GM23248 (cell line): ENCODE results near the gene CACNA1D. TPM values are rescaled to one million over a fixed set of nuclear protein-coding genes. Genes with fewer than 3 reads are reported as not detected.

Source experiments
- DNase-seq: peaks from one replicate; pipeline ENCODE4 v3.0.0-alpha.2; 2015
- H2AFZ ChIP-seq: fragments of 200-600 bp; sonication (generic); 2 replicates; pipeline ENCODE4 v1.6.1; 2016; ENCODE audit warnings: antibody characterized with exemption
- H3F3A ChIP-seq: fragments of 200-600 bp; sonication (generic); 2 replicates; pipeline ENCODE4 v1.6.1; 2016; ENCODE audit warnings: mild to moderate bottlenecking, antibody characterized with exemption, mixed run types; ENCODE audit not compliant: insufficient read depth
- H3K27ac ChIP-seq: fragments of 200-600 bp; sonication (generic); 2 replicates; pipeline ENCODE4 v1.5.1; 2016; ENCODE audit warnings: mild to moderate bottlenecking
- H3K27me3 ChIP-seq: fragments of 200-600 bp; sonication (generic); replicated peaks from 2 replicates; pipeline ENCODE4 v1.6.1; 2016; ENCODE audit warnings: mild to moderate bottlenecking; ENCODE audit not compliant: insufficient read depth
- H3K36me3 ChIP-seq: fragments of 200-600 bp; sonication (generic); 2 replicates; pipeline ENCODE4 v1.6.1; 2016; ENCODE audit warnings: low read depth, mild to moderate bottlenecking
- H3K4me1 ChIP-seq: fragments of 200-600 bp; sonication (generic); 2 replicates; pipeline ENCODE4 v1.6.1; 2016; ENCODE audit warnings: mild to moderate bottlenecking; ENCODE audit not compliant: insufficient read depth
- H3K4me2 ChIP-seq: fragments of 200-600 bp; sonication (generic); one replicate; pipeline ENCODE4 v1.6.1; 2016; ENCODE audit warnings: mild to moderate bottlenecking; ENCODE audit not compliant: unreplicated experiment
- H3K4me3 ChIP-seq: fragments of 200-600 bp; sonication (generic); 2 replicates; pipeline ENCODE4 v1.5.1; 2016; ENCODE audit warnings: mild to moderate bottlenecking
- H3K79me2 ChIP-seq: fragments of 200-600 bp; sonication (generic); 2 replicates; pipeline ENCODE4 v1.6.1; 2016; ENCODE audit warnings: mild to moderate bottlenecking; ENCODE audit not compliant: insufficient read depth
- H3K9ac ChIP-seq: fragments of 200-600 bp; sonication (generic); 2 replicates; pipeline ENCODE4 v1.6.1; 2016; ENCODE audit warnings: mild to moderate bottlenecking
- H3K9me2 ChIP-seq: fragments of 200-600 bp; sonication (generic); 2 replicates; pipeline ENCODE4 v1.6.1; 2016; ENCODE audit warnings: mixed run types, mild to moderate bottlenecking, moderate library complexity; ENCODE audit not compliant: insufficient read depth
- H3K9me3 ChIP-seq: fragments of 200-600 bp; sonication (generic); one replicate; pipeline ENCODE4 v1.6.1; 2017; ENCODE audit warnings: low read depth
- H4K20me1 ChIP-seq: fragments of 200-600 bp; sonication (generic); 2 replicates; pipeline ENCODE4 v1.6.0; 2016; ENCODE audit not compliant: insufficient read depth
- EZH2 ChIP-seq: fragments of 200-600 bp; sonication (generic); IDR thresholded peaks from 2 replicates; pipeline ENCODE4 v1.6.1; 2018; ENCODE audit warnings: antibody characterized with exemption, mild to moderate bottlenecking; ENCODE audit not compliant: insufficient read depth, poor library complexity, severe bottlenecking
- EZH2phosphoT487 ChIP-seq: fragments of 200-600 bp; sonication (generic); IDR thresholded peaks from 2 replicates; pipeline ENCODE4 v1.6.1; 2018; ENCODE audit warnings: antibody characterized with exemption, moderate library complexity, mild to moderate bottlenecking, low read depth; ENCODE audit not compliant: insufficient read depth
- WGBS, 2 experiments: methylation state at CpG; one replicate each; pipeline ENCODE4 v1.1.6; 2015 to 2017; ENCODE audit warnings: low lambda C conversion rate in 2 of 2, low coverage in 1 of 2; ENCODE audit errors: missing lambda C conversion rate in 2 of 2; 5-methylcytosine and 5-hydroxymethylcytosine counted together
- in situ Hi-C: fragments of 300-500 bp; cut with MboI; formaldehyde crosslinking; loops from 2 replicates; pipeline ENCODE4 v1.15.0; 2020
- polyA plus RNA-seq: library from polyadenylated mRNA; unstranded; fragments of >200 nt; fragmentation: Nextera tagmentation; extraction: Ambion mirVana; gene quantifications from 2 replicates; pipeline ENCODE4 v1.2.1, GENCODE V29; 2016
- total RNA-seq: library from RNA; depleted of rRNA; stranded (reverse); fragments of >200 nt; shearing (Covaris generic); gene quantifications from 2 replicates; pipeline ENCODE4 v1.2.3, GENCODE V29; 2014

Gene CACNA1D
- total and polyA plus RNA-seq, 2 experiments from 2014 or later, result not detected

GRCh38 chr3:53545996-53546359 is 51.6 kb downstream of the CACNA1D start:
- H3K27ac ChIP-seq, result no peak overlapping the region
- no peak overlapping the region for H3K9ac ChIP-seq
- no peak overlapping the region for H2AFZ ChIP-seq
- no peaks in the 10 kb centered on the region for H3K9me3 ChIP-seq
- in situ Hi-C loops, result no loop called here
- no peaks in the 10 kb centered on the region for H3K79me2 ChIP-seq
- 7 to 10% methylated on average over 7 of the region's 7 CpGs for WGBS, 2 experiments
- no peaks in the 10 kb centered on the region for H3K4me1 ChIP-seq
- H3K4me3 ChIP-seq, result no peak overlapping the region
- H3F3A ChIP-seq, result no peaks in the 10 kb centered on the region
- no peaks in the 10 kb centered on the region for H3K9me2 ChIP-seq
- no peaks in the 10 kb centered on the region for H3K36me3 ChIP-seq
- DNase-seq, result no peak
- TF ChIP-seq EZH2 (no peak), EZH2phosphoT487 (no peak)
- H3K4me2 ChIP-seq, result no peak overlapping the region
- H4K20me1 ChIP-seq, result no peaks in the 10 kb centered on the region
- no peaks in the 10 kb centered on the region for H3K27me3 ChIP-seq

DNA sequence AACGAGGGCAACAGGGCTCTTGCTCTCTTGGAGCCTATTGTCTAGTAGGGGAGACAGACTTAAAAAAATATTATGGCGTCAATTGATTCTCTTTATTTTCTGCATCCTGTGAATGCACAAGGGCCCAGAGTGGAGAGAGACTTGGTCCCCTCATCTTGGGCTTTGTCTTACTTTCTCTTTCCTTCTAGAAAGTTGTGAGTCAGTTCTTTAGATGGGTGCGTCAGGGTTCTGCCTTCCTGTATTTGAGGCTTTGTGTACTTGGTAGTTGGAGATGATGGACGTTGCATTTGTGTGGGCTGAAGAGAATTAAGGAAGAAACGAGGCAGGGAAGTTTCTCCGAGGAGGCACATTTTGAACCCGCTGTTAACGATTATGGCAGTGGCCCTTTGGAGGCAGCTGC is 52.9 kb downstream of the CACNA1D start:
- Histone ChIP-seq H3K4me3 (no peak overlapping the region), H4K20me1 (no peaks in the 10 kb centered on the region), H3K9ac (no peak overlapping the region), H3K27me3 (no peaks in the 10 kb centered on the region), H3K27ac (no peak overlapping the region), H3K9me2 (no peaks in the 10 kb centered on the region), H3K36me3 (no peaks in the 10 kb centered on the region), H3F3A (no peaks in the 10 kb centered on the region), H3K9me3 (no peaks in the 10 kb centered on the region), H3K4me1 (no peaks in the 10 kb centered on the region), H3K79me2 (no peaks in the 10 kb centered on the region), H3K4me2 (no peak overlapping the region), H2AFZ (no peak overlapping the region)
- no peak for TF ChIP-seq EZH2
- TF ChIP-seq EZH2phosphoT487, result no peak
- 56 to 58% methylated on average over 8 of the region's 8 CpGs for WGBS, 2 experiments
- DNase-seq, result no peak
- in situ Hi-C loops, result no loop called here

GRCh38 chr3:53550005-53550620 is 55.7 kb downstream of the CACNA1D start:
- Histone ChIP-seq H3K9ac (no peak overlapping the region), H2AFZ (no peak overlapping the region)
- in situ Hi-C loops, result no loop called here

DNA sequence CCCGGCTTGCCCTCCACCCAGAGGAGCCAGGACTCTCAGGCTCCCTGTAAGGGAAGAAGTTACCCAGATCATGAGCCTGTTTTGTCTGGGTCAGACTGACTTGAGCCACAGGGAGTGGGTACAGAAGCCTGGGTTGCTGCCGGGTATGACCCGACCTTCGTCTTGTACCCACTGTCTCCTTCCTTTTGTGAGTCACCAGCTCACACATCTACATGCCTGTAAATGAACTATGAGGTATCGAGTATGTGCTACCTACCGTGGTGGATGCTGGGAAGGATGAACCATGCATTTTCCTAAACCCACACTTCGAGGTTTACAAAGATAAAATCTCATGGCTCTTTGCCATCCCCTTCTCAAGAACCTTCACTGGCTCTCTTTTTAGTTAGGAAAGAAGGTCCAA is 56.9 kb downstream of the CACNA1D start:
- Histone ChIP-seq H3K4me3 (no peak overlapping the region), H3K79me2 (no peaks in the 10 kb centered on the region), H3F3A (no peaks in the 10 kb centered on the region), H3K9me2 (no peaks in the 10 kb centered on the region), H3K27ac (no peak overlapping the region), H3K36me3 (no peaks in the 10 kb centered on the region), H3K9ac (no peak overlapping the region), H4K20me1 (no peaks in the 10 kb centered on the region), H2AFZ (no peak overlapping the region), H3K4me1 (no peaks in the 10 kb centered on the region), H3K9me3 (no peaks in the 10 kb centered on the region), H3K27me3 (no peaks in the 10 kb centered on the region), H3K4me2 (no peak overlapping the region)
- DNase-seq, result no peak
- no peak for TF ChIP-seq EZH2
- TF ChIP-seq EZH2phosphoT487, result no peak
- in situ Hi-C loops, result no loop called here
- WGBS, 2 experiments, result 54 to 61% methylated on average over 7 of the region's 7 CpGs

More at GRCh38 chr3:53550005-53550620, 55.7 kb downstream of the CACNA1D start:
- Histone ChIP-seq H3F3A (no peaks in the 10 kb centered on the region), H3K27me3 (no peaks in the 10 kb centered on the region), H3K4me3 (no peak overlapping the region), H3K4me1 (no peaks in the 10 kb centered on the region), H4K20me1 (no peaks in the 10 kb centered on the region), H3K9me2 (no peaks in the 10 kb centered on the region), H3K9me3 (no peaks in the 10 kb centered on the region), H3K4me2 (no peak overlapping the region), H3K36me3 (no peaks in the 10 kb centered on the region), H3K27ac (no peak overlapping the region), H3K79me2 (no peaks in the 10 kb centered on the region)
- no peak for DNase-seq
- 22 to 24% methylated on average over 8 of the region's 8 CpGs for WGBS, 2 experiments
- no peak for TF ChIP-seq EZH2phosphoT487
- TF ChIP-seq EZH2, result no peak
